ENCODE measurements around the gene NPY4R.
"Not testable (repeated sequence)": the region's sequence is repeated elsewhere in the genome, so short reads cannot be mapped to it uniquely, and the experiment has no call there.

NPY4R gene

GRCh38 chr10:46462276-46462675 lies 3.5 kb downstream of the NPY4R start:
- DNase-seq; in situ Hi-C loops (cut with HindIII; ENCODE audit: low pct_ligation_motif_present, low pct_unique_long_range_greater_than_20kb, low sequenced_read_pairs): not testable (repeated sequence)

- DNase-seq; in situ Hi-C loops (cut with HindIII; ENCODE audit: low pct_ligation_motif_present, low pct_unique_long_range_greater_than_20kb, low sequenced_read_pairs): not testable (repeated sequence)
Observed at GRCh38 chr10:46459579-46459978, 6.2 kb downstream of the NPY4R start.

GRCh38 chr10:46457071-46457470 lies 8.7 kb downstream of the NPY4R start:
- DNase-seq; in situ Hi-C loops (cut with HindIII; ENCODE audit: low pct_ligation_motif_present, low pct_unique_long_range_greater_than_20kb, low sequenced_read_pairs): not testable (repeated sequence)

- in situ Hi-C loops (cut with HindIII; ENCODE audit: low pct_ligation_motif_present, low pct_unique_long_range_greater_than_20kb, low sequenced_read_pairs); DNase-seq: not testable (repeated sequence)
Observed at GRCh38 chr10:46455992-46456391, 9.8 kb downstream of the NPY4R start.

- in situ Hi-C loops (cut with HindIII; ENCODE audit: low pct_ligation_motif_present, low pct_unique_long_range_greater_than_20kb, low sequenced_read_pairs); DNase-seq: not testable (repeated sequence)
Observed at GRCh38 chr10:46451365-46451764, 14.4 kb downstream of the NPY4R start.

- DNase-seq; in situ Hi-C loops (cut with HindIII; ENCODE audit: low pct_ligation_motif_present, low pct_unique_long_range_greater_than_20kb, low sequenced_read_pairs): not testable (repeated sequence)
Observed at GRCh38 chr10:46450829-46451228, 14.9 kb downstream of the NPY4R start.

GRCh38 chr10:46447439-46447838 lies 18.3 kb downstream of the NPY4R start:
- in situ Hi-C loops (cut with HindIII; ENCODE audit: low pct_ligation_motif_present, low pct_unique_long_range_greater_than_20kb, low sequenced_read_pairs); DNase-seq: not testable (repeated sequence)

- in situ Hi-C loops (cut with HindIII; ENCODE audit: low pct_ligation_motif_present, low pct_unique_long_range_greater_than_20kb, low sequenced_read_pairs); DNase-seq: not testable (repeated sequence)
Observed at GRCh38 chr10:46445389-46446122, 20.2 kb downstream of the NPY4R start.

- in situ Hi-C loops (cut with HindIII; ENCODE audit: low pct_ligation_motif_present, low pct_unique_long_range_greater_than_20kb, low sequenced_read_pairs); DNase-seq: not testable (repeated sequence)
Observed at GRCh38 chr10:46443422-46443821, 22.3 kb downstream of the NPY4R start.

GRCh38 chr10:46442706-46443275 lies 23.0 kb downstream of the NPY4R start:
- DNase-seq; in situ Hi-C loops (cut with HindIII; ENCODE audit: low pct_ligation_motif_present, low pct_unique_long_range_greater_than_20kb, low sequenced_read_pairs): not testable (repeated sequence)

- DNase-seq; in situ Hi-C loops (cut with HindIII; ENCODE audit: low pct_ligation_motif_present, low pct_unique_long_range_greater_than_20kb, low sequenced_read_pairs): not testable (repeated sequence)
Observed at GRCh38 chr10:46441837-46442278, 23.9 kb downstream of the NPY4R start.

- DNase-seq; in situ Hi-C loops (cut with HindIII; ENCODE audit: low pct_ligation_motif_present, low pct_unique_long_range_greater_than_20kb, low sequenced_read_pairs): not testable (repeated sequence)
Observed at GRCh38 chr10:46440942-46441341, 24.8 kb downstream of the NPY4R start.

- DNase-seq; in situ Hi-C loops (cut with HindIII; ENCODE audit: low pct_ligation_motif_present, low pct_unique_long_range_greater_than_20kb, low sequenced_read_pairs): not testable (repeated sequence)
Observed at GRCh38 chr10:46423550-46423949, 42.2 kb downstream of the NPY4R start.

- in situ Hi-C loops (cut with HindIII; ENCODE audit: low pct_ligation_motif_present, low pct_unique_long_range_greater_than_20kb, low sequenced_read_pairs): not testable (repeated sequence)
Observed at GRCh38 chr10:46419570-46420379, 46.0 kb downstream of the NPY4R start.

GRCh38 chr10:46418283-46418682 lies 47.5 kb downstream of the NPY4R start:
- DNase-seq; in situ Hi-C loops (cut with HindIII; ENCODE audit: low pct_ligation_motif_present, low pct_unique_long_range_greater_than_20kb, low sequenced_read_pairs): not testable (repeated sequence)

More at GRCh38 chr10:46419570-46420379, 46.0 kb downstream of the NPY4R start:
- DNase-seq: not testable (repeated sequence)

- in situ Hi-C loops (cut with HindIII; ENCODE audit: low pct_ligation_motif_present, low pct_unique_long_range_greater_than_20kb, low sequenced_read_pairs); DNase-seq: not testable (repeated sequence)
Observed at GRCh38 chr10:46415291-46415690, 50.5 kb downstream of the NPY4R start.

GRCh38 chr10:46412665-46413064 lies 53.1 kb downstream of the NPY4R start:
- DNase-seq; in situ Hi-C loops (cut with HindIII; ENCODE audit: low pct_ligation_motif_present, low pct_unique_long_range_greater_than_20kb, low sequenced_read_pairs): not testable (repeated sequence)

GRCh38 chr10:46411123-46411522 lies 54.6 kb downstream of the NPY4R start:
- not testable (repeated sequence) for DNase-seq

More at GRCh38 chr10:46411123-46411522, 54.6 kb downstream of the NPY4R start:
- in situ Hi-C loops (cut with HindIII; ENCODE audit: low pct_ligation_motif_present, low pct_unique_long_range_greater_than_20kb, low sequenced_read_pairs): not testable (repeated sequence)

Measured in ACHN (cell line).